Large intestine (tissue), 3 donors: Measurements from ENCODE around the gene SCCPDH. TPM values are rescaled to one million over a fixed set of nuclear protein-coding genes. Genes with fewer than 3 reads are reported as not detected.
"Not testable (repeated sequence)": the region's sequence is repeated elsewhere in the genome, so short reads cannot be mapped to it uniquely, and the experiment has no call there.

ENCODE experiments used
- DNase-seq, 2 donors: peaks; one replicate each; pipeline versions ENCODE4 v3.0.0 to v3.0.0-alpha.2; 2013
- H3K27ac ChIP-seq: one replicate; pipeline ENCODE4 v1.5.1; 2013; ENCODE audit warnings: low read length
- H3K27me3 ChIP-seq: 2 replicates; pipeline ENCODE4 v1.6.1; 2013; ENCODE audit warnings: low read length; ENCODE audit not compliant: control insufficient read depth, insufficient read depth
- H3K36me3 ChIP-seq: 2 replicates; pipeline ENCODE4 v1.6.1; 2013; ENCODE audit warnings: low read length; ENCODE audit not compliant: control insufficient read depth, insufficient read depth
- H3K4me1 ChIP-seq: one replicate; pipeline ENCODE4 v1.6.1; 2013; ENCODE audit warnings: low read length; ENCODE audit not compliant: control insufficient read depth, insufficient read depth
- H3K4me3 ChIP-seq: one replicate; pipeline ENCODE4 v1.5.1; 2013; ENCODE audit warnings: low read length
- H3K9me3 ChIP-seq: one replicate; pipeline ENCODE4 v1.6.1; 2013; ENCODE audit warnings: mild to moderate bottlenecking, low read depth, low read length, moderate library complexity; ENCODE audit not compliant: control insufficient read depth
- WGBS: methylation state at CpG from one replicate; pipeline ENCODE4 v1.1.5; 2013; ENCODE audit warnings: low lambda C conversion rate; ENCODE audit not compliant: insufficient coverage; 5-methylcytosine and 5-hydroxymethylcytosine counted together
- polyA plus RNA-seq: library from polyadenylated mRNA; unstranded; fragments of 120-200 nt; gene quantifications from one replicate; pipeline ENCODE4 v1.2.1, GENCODE V29; 2013

Gene SCCPDH
- polyA plus RNA-seq, 1 donor: 44.3 TPM

GRCh38 chr1:246687002-246687401 is 37.2 kb upstream of the SCCPDH start:
- Histone ChIP-seq H3K4me3 (no peak overlapping the region), H3K9me3 (no peaks in the 10 kb centered on the region), H3K27ac (no peak overlapping the region), H3K4me1 (peaks cover 2% of the 10 kb centered on the region), H3K36me3 (no peaks in the 10 kb centered on the region), H3K27me3 (no peaks in the 10 kb centered on the region)
- no peak for DNase-seq
- WGBS: no CpG with 5 or more reads among the region's 14 CpGs

- no CpG with 5 or more reads among the region's 16 CpGs for WGBS
- Histone ChIP-seq H3K4me3 (peak overlapping the region; percentile 39), H3K9me3 (peaks cover 3% of the 10 kb centered on the region), H3K27ac (no peak overlapping the region), H3K36me3 (no peaks in the 10 kb centered on the region), H3K4me1 (peaks cover 2% of the 10 kb centered on the region), H3K27me3 (no peaks in the 10 kb centered on the region)
- DNase-seq: peak; percentile 71 to 81
Observed at GRCh38 chr1:246689409-246690008, 34.7 kb upstream of the SCCPDH start.

- 86% methylated on average over 2 of the region's 12 CpGs for WGBS
- peaks cover 3% of the 10 kb centered on the region for H3K9me3 ChIP-seq
- no peaks in the 10 kb centered on the region for H3K27me3 ChIP-seq
- peak overlapping the region; percentile 39 for H3K4me3 ChIP-seq
- peaks cover 2% of the 10 kb centered on the region for H3K4me1 ChIP-seq
- H3K36me3 ChIP-seq: no peaks in the 10 kb centered on the region
- DNase-seq: no peak
- no peak overlapping the region for H3K27ac ChIP-seq
Observed at GRCh38 chr1:246690100-246690499, 34.1 kb upstream of the SCCPDH start.

- no CpG with 5 or more reads among the region's 15 CpGs for WGBS
- no peak overlapping the region for H3K27ac ChIP-seq
- H3K27me3 ChIP-seq: no peaks in the 10 kb centered on the region
- no peaks in the 10 kb centered on the region for H3K36me3 ChIP-seq
- no peak for DNase-seq
- H3K9me3 ChIP-seq: peaks cover 3% of the 10 kb centered on the region
- H3K4me1 ChIP-seq: peaks cover 5% of the 10 kb centered on the region
- H3K4me3 ChIP-seq: no peak overlapping the region
Observed at GRCh38 chr1:246691622-246692495, 32.4 kb upstream of the SCCPDH start.

- H3K27me3 ChIP-seq, H3K4me1 ChIP-seq, H3K4me3 ChIP-seq, H3K36me3 ChIP-seq, H3K9me3 ChIP-seq, DNase-seq, H3K27ac ChIP-seq: not testable (repeated sequence)
- no CpG with 5 or more reads among the region's 10 CpGs for WGBS
Observed at GRCh38 chr1:246694213-246694895, 29.9 kb upstream of the SCCPDH start.

- peaks cover 3% of the 10 kb centered on the region for H3K9me3 ChIP-seq
- DNase-seq: no peak
- no peak overlapping the region for H3K4me3 ChIP-seq
- no peak overlapping the region for H3K27ac ChIP-seq
- no CpG with 5 or more reads among the region's 3 CpGs for WGBS
- H3K36me3 ChIP-seq: no peaks in the 10 kb centered on the region
- peaks cover 5% of the 10 kb centered on the region for H3K4me1 ChIP-seq
- no peaks in the 10 kb centered on the region for H3K27me3 ChIP-seq
Observed at GRCh38 chr1:246695136-246695535, 29.1 kb upstream of the SCCPDH start.

- Histone ChIP-seq H3K27me3 (no peaks in the 10 kb centered on the region), H3K4me1 (peaks cover 5% of the 10 kb centered on the region), H3K27ac (no peak overlapping the region), H3K4me3 (no peak overlapping the region), H3K9me3 (peaks cover 3% of the 10 kb centered on the region), H3K36me3 (no peaks in the 10 kb centered on the region)
- no peak for DNase-seq
- no CpG with 5 or more reads among the region's 5 CpGs for WGBS
Observed at GRCh38 chr1:246695666-246696065, 28.5 kb upstream of the SCCPDH start.

- no peaks in the 10 kb centered on the region for H3K36me3 ChIP-seq
- 40% methylated on average over 1 of the region's 8 CpGs for WGBS
- no peak overlapping the region for H3K27ac ChIP-seq
- no peaks in the 10 kb centered on the region for H3K27me3 ChIP-seq
- peak overlapping the region; percentile 44 for H3K4me3 ChIP-seq
- H3K4me1 ChIP-seq: peaks cover 5% of the 10 kb centered on the region
- no peak for DNase-seq
- no peaks in the 10 kb centered on the region for H3K9me3 ChIP-seq
Observed at GRCh38 chr1:246698466-246699094, 25.6 kb upstream of the SCCPDH start.

- DNase-seq: peak; percentile 81 to 87
- Histone ChIP-seq H3K27me3 (no peaks in the 10 kb centered on the region), H3K4me1 (peaks cover 5% of the 10 kb centered on the region), H3K27ac (no peak overlapping the region), H3K36me3 (no peaks in the 10 kb centered on the region), H3K4me3 (peak overlapping the region; percentile 44), H3K9me3 (no peaks in the 10 kb centered on the region)
- no CpG with 5 or more reads among the region's 18 CpGs for WGBS
Observed at GRCh38 chr1:246699095-246699735, 25.0 kb upstream of the SCCPDH start.

- peaks cover 2% of the 10 kb centered on the region for H3K4me1 ChIP-seq
- no peaks in the 10 kb centered on the region for H3K9me3 ChIP-seq
- no peak overlapping the region for H3K27ac ChIP-seq
- no peak overlapping the region for H3K4me3 ChIP-seq
- H3K27me3 ChIP-seq: no peaks in the 10 kb centered on the region
- WGBS: no CpG with 5 or more reads among the region's 8 CpGs
- no peak for DNase-seq
- no peaks in the 10 kb centered on the region for H3K36me3 ChIP-seq
Observed at GRCh38 chr1:246703581-246703980, 20.6 kb upstream of the SCCPDH start.
